ENCODE data around the gene NDUFAF2. TPM values are rescaled to one million over a fixed set of nuclear protein-coding genes. Genes with fewer than 3 reads are reported as not detected.

Gene NDUFAF2
- total RNA-seq, 4 donors from 2014 or later: 5.4 to 56.1 (median 7.3) TPM

- Histone ChIP-seq H3K4me3 (no peak overlapping the region), H3K27ac (no peak overlapping the region), H3K27me3 (no peaks in the 10 kb centered on the region), H3K9me3 (no peaks in the 10 kb centered on the region), H3K4me1 (no peaks in the 10 kb centered on the region), H3K36me3 (no peaks in the 10 kb centered on the region)
- no peak for DNase-seq
- no peak for TF ChIP-seq POLR2A (IDR thresholded peaks at IDR 0.05)
- TF ChIP-seq CTCF (IDR thresholded peaks at IDR 0.05): no peak
These were observed 175.5 kb downstream of the NDUFAF2 start for GRCh38 chr5:61120534-61120933.

- Histone ChIP-seq H3K4me3 (no peak overlapping the region), H3K27ac (no peak overlapping the region), H3K27me3 (no peaks in the 10 kb centered on the region), H3K4me1 (no peaks in the 10 kb centered on the region), H3K9me3 (no peaks in the 10 kb centered on the region), H3K36me3 (no peaks in the 10 kb centered on the region)
- TF ChIP-seq CTCF (IDR thresholded peaks at IDR 0.05) (no peak), POLR2A (IDR thresholded peaks at IDR 0.05) (no peak)
- DNase-seq: no peak
These were observed 178.1 kb downstream of the NDUFAF2 start for GRCh38 chr5:61123145-61123544.

GRCh38 chr5:61130289-61130688 is 185.3 kb downstream of the NDUFAF2 start:
- TF ChIP-seq POLR2A (IDR thresholded peaks at IDR 0.05): no peak
- no peak for TF ChIP-seq CTCF (IDR thresholded peaks at IDR 0.05)
- H3K9me3 ChIP-seq: no peaks in the 10 kb centered on the region
- H3K4me3 ChIP-seq: no peak overlapping the region
- no peak overlapping the region for H3K27ac ChIP-seq
- no peaks in the 10 kb centered on the region for H3K27me3 ChIP-seq
- no peaks in the 10 kb centered on the region for H3K4me1 ChIP-seq
- DNase-seq: no peak
- no peaks in the 10 kb centered on the region for H3K36me3 ChIP-seq

DNA sequence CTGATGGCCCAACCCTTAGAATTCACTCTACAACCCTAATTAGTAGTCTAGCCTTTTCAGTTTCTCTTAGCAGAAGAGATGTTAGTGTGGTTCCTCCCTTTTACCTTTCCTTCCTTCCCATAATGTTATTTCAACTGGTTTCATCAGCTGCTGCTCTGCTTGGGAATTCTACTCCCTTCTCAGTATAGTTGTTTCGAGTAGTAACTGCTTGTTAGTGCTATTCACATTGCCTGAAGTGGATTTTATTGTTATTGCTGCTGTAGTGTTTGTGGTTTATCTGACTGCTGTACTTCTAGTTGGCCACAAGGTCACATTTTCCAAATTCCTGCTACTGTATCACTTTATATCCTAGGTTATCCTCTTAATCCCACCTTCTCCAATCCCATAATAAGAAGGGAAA is 187.6 kb downstream of the NDUFAF2 start:
- TF ChIP-seq CTCF (IDR thresholded peaks at IDR 0.05) (no peak), POLR2A (IDR thresholded peaks at IDR 0.05) (no peak)
- no peaks in the 10 kb centered on the region for H3K36me3 ChIP-seq
- no peaks in the 10 kb centered on the region for H3K9me3 ChIP-seq
- no peak overlapping the region for H3K27ac ChIP-seq
- H3K27me3 ChIP-seq: no peaks in the 10 kb centered on the region
- H3K4me3 ChIP-seq: no peak overlapping the region
- DNase-seq: no peak
- H3K4me1 ChIP-seq: no peaks in the 10 kb centered on the region

DNA sequence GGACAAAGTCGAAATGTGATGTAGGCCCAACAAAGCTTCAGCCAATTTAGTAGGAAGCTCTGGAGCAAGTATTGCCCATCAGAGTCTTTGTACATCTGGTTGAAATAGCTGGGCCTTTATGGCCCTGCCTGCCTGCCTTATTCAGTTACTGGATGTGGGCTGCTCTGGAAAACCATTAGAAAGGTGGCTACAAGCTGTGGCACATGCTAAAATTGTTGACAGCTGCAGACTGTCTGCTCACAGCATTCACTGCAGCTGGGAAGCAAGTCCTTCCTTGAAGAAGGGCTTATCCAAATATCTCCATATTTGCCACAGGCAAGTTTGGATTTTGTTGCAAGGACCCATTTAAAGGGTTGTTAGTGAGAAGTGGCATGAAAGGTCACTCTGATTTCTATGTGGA is 192.8 kb downstream of the NDUFAF2 start:
- Histone ChIP-seq H3K27me3 (no peaks in the 10 kb centered on the region), H3K9me3 (no peaks in the 10 kb centered on the region), H3K27ac (no peak overlapping the region), H3K4me1 (no peaks in the 10 kb centered on the region), H3K4me3 (no peak overlapping the region), H3K36me3 (no peaks in the 10 kb centered on the region)
- no peak for TF ChIP-seq CTCF (IDR thresholded peaks at IDR 0.05)
- no peak for TF ChIP-seq POLR2A (IDR thresholded peaks at IDR 0.05)
- no peak for DNase-seq

All from Peyer's patch (tissue), 4 donors.